OCI-M2 (cell line): Measurements from ENCODE around the gene SLC35E1.
"Not testable (repeated sequence)": the region's sequence is repeated elsewhere in the genome, so short reads cannot be mapped to it uniquely, and the experiment has no call there.

ENCODE experiments used
- DNase-seq: peaks from one replicate; lab custom pipeline; 2025; ENCODE audit not compliant: unreplicated experiment; lab: John Stamatoyannopoulos, UW

Gene SLC35E1

GRCh38 chr19:16524991-16525734 is 47.1 kb downstream of the SLC35E1 start:
- no peak for DNase-seq

GRCh38 chr19:16522559-16523377 is 49.4 kb downstream of the SLC35E1 start:
- no peak for DNase-seq

GRCh38 chr19:16521715-16522289 is 50.4 kb downstream of the SLC35E1 start:
- DNase-seq: no peak

GRCh38 chr19:16520986-16521624 is 51.1 kb downstream of the SLC35E1 start:
- no peak for DNase-seq

GRCh38 chr19:16520074-16520973 is 51.9 kb downstream of the SLC35E1 start:
- no peak for DNase-seq

- no peak for DNase-seq
These were observed 53.0 kb downstream of the SLC35E1 start for GRCh38 chr19:16519230-16519687.

- DNase-seq: no peak
These were observed 53.6 kb downstream of the SLC35E1 start for GRCh38 chr19:16518483-16519229.

- DNase-seq: no peak
These were observed 54.2 kb downstream of the SLC35E1 start for GRCh38 chr19:16518061-16518460.

- no peak for DNase-seq
These were observed 55.1 kb downstream of the SLC35E1 start for GRCh38 chr19:16516923-16517610.

GRCh38 chr19:16516381-16516780 is 55.8 kb downstream of the SLC35E1 start:
- DNase-seq: no peak

GRCh38 chr19:16514383-16515019 is 57.7 kb downstream of the SLC35E1 start:
- no peak for DNase-seq

GRCh38 chr19:16512611-16513010 is 59.6 kb downstream of the SLC35E1 start:
- not testable (repeated sequence) for DNase-seq

- DNase-seq: no peak
These were observed 62.8 kb downstream of the SLC35E1 start for GRCh38 chr19:16509141-16510061.

- no peak for DNase-seq
These were observed 63.7 kb downstream of the SLC35E1 start for GRCh38 chr19:16508546-16508945.

- no peak for DNase-seq
These were observed 65.3 kb downstream of the SLC35E1 start for GRCh38 chr19:16506961-16507360.

- DNase-seq: not testable (repeated sequence)
These were observed 66.1 kb downstream of the SLC35E1 start for GRCh38 chr19:16506161-16506560.

- DNase-seq: no peak
These were observed 67.9 kb downstream of the SLC35E1 start for GRCh38 chr19:16504271-16504670.
